ENCODE results near the gene EEF1E1. TPM values are rescaled to one million over a fixed set of nuclear protein-coding genes. Genes with fewer than 3 reads are reported as not detected.

Gene EEF1E1
- total RNA-seq, 1 donor from 2014 or later: 22.8 TPM

- Histone ChIP-seq H3K4me3 (no peak overlapping the region), H3K27me3 (no peaks in the 10 kb centered on the region), H3K27ac (no peak overlapping the region), H3K9me3 (no peaks in the 10 kb centered on the region), H3K36me3 (no peaks in the 10 kb centered on the region), H3K4me1 (no peaks in the 10 kb centered on the region)
- intact Hi-C loops (cut with DNase I): no loop called here
- DNase-seq: no peak
- TF ChIP-seq CTCF (IDR thresholded peaks at IDR 0.05): no peak
- ATAC-seq: no peak
Observed at GRCh38 chr6:8113131-8113654, 10.8 kb upstream of the EEF1E1 start.

- Histone ChIP-seq H3K9me3 (no peaks in the 10 kb centered on the region), H3K4me3 (no peak overlapping the region), H3K27ac (no peak overlapping the region), H3K27me3 (no peaks in the 10 kb centered on the region), H3K4me1 (no peaks in the 10 kb centered on the region), H3K36me3 (no peaks in the 10 kb centered on the region)
- TF ChIP-seq CTCF (IDR thresholded peaks at IDR 0.05): no peak
- DNase-seq (no peak), ATAC-seq (no peak)
- intact Hi-C loops (cut with DNase I): no loop called here
Observed at GRCh38 chr6:8110725-8111124, 8.4 kb upstream of the EEF1E1 start.

GRCh38 chr6:8110117-8110721, 7.9 kb upstream of the EEF1E1 start:
- intact Hi-C loops (cut with DNase I): no loop called here
- DNase-seq (no peak), ATAC-seq (no peak)
- H3K27me3 ChIP-seq: no peaks in the 10 kb centered on the region
- no peak for TF ChIP-seq CTCF (IDR thresholded peaks at IDR 0.05)
- no peak overlapping the region for H3K4me3 ChIP-seq
- no peak overlapping the region for H3K27ac ChIP-seq
- H3K4me1 ChIP-seq: no peaks in the 10 kb centered on the region
- no peaks in the 10 kb centered on the region for H3K36me3 ChIP-seq
- no peaks in the 10 kb centered on the region for H3K9me3 ChIP-seq

GRCh38 chr6:8108759-8109539, 6.6 kb upstream of the EEF1E1 start:
- H3K9me3 ChIP-seq: no peaks in the 10 kb centered on the region
- ATAC-seq (no peak), DNase-seq (no peak)
- H3K36me3 ChIP-seq: no peaks in the 10 kb centered on the region
- intact Hi-C loops (cut with DNase I): no loop called here
- no peak overlapping the region for H3K27ac ChIP-seq
- H3K27me3 ChIP-seq: no peaks in the 10 kb centered on the region
- no peak for TF ChIP-seq CTCF (IDR thresholded peaks at IDR 0.05)
- no peak overlapping the region for H3K4me3 ChIP-seq
- no peaks in the 10 kb centered on the region for H3K4me1 ChIP-seq

GRCh38 chr6:8108031-8108660, 5.8 kb upstream of the EEF1E1 start:
- no peaks in the 10 kb centered on the region for H3K4me1 ChIP-seq
- no peaks in the 10 kb centered on the region for H3K36me3 ChIP-seq
- no peak overlapping the region for H3K4me3 ChIP-seq
- TF ChIP-seq CTCF (IDR thresholded peaks at IDR 0.05): no peak
- no peaks in the 10 kb centered on the region for H3K27me3 ChIP-seq
- H3K9me3 ChIP-seq: no peaks in the 10 kb centered on the region
- intact Hi-C loops (cut with DNase I): no loop called here
- ATAC-seq (no peak), DNase-seq (no peak)
- no peak overlapping the region for H3K27ac ChIP-seq
